Hematopoietic multipotent progenitor cell (in vitro differentiated cells): ENCODE data around the gene MED13L. TPM values are rescaled to one million over a fixed set of nuclear protein-coding genes. Genes with fewer than 3 reads are reported as not detected.

Experiments
- DNase-seq, 3 donors: peaks; one replicate each; pipeline ENCODE4 v3.0.0-alpha.2; 2011 to 2015; ENCODE audit warnings: low read depth in 2 of 3, low spot score in 2 of 3
- total RNA-seq: library from RNA; depleted of rRNA; stranded (reverse); fragments of >200 nt; gene quantifications from one replicate; pipeline ENCODE4 v1.2.3, GENCODE V29; 2012

MED13L gene
- total RNA-seq, 1 donor = 167 TPM

- DNase-seq = no peak
Measured at GRCh38 chr12:116159593-116160200, 117.8 kb downstream of the MED13L start.

DNA sequence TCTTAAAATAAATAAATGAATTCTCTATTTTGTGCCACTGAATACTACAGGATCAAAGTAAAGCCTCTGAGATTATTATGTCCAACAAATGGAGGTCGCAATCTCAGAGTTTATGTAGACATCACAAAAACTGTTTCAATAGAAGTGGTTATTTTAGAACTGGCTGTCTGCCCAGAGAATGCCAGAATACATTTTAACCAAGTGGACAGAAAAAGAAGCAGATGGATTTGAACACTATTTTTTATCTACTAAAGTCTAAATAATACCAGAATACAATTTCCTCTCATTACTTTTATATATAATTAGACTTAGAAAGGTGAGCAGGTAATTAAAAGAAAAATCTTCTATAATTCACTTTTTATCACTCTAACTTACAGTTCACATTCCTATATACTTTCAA lies 118.3 kb downstream of the MED13L start:
- DNase-seq = peak in 1 of 3 donors; percentile 29

- peak in 1 of 3 donors; percentile 68 for DNase-seq
Measured at GRCh38 chr12:116157845-116158267, 119.6 kb downstream of the MED13L start.

- DNase-seq = no peak
Measured at GRCh38 chr12:116156614-116157013, 120.9 kb downstream of the MED13L start.

DNA sequence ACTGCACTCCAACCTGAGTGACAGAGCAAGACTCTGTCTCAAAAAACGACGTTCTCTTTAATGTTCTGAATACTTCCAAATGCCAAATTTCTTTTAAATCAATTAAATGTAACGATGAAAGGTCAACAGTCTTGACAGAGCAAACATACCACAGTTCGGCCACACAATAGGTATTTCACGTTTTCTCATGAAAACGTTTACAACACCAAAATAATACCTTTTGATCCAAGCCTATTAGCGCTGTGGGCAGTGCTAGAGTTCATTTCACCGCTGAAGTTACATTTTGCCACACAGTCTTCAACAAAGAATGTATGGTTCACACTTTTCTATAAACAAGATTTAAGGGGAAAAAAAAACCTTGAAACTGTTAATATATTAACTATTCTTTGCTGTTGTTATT lies 122.1 kb downstream of the MED13L start:
- DNase-seq = no peak

DNA sequence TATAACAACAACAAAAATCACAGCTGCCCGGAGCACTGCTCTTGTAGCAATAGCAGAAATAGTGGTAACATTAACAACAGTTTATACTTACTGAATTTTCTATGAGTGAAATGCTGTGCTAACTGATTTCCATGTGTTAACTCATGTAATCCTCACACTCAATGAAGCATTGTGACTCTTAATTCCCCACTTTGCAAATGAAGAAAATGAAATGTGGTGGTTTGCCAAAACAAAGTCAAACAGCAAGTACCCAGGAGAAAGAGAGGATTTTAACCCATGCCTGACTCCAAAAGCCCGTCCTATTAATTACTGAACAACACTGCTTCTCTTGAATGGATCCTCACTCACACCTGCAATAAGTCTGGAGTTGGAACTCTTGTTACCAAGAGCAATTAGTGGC lies 123.5 kb downstream of the MED13L start:
- DNase-seq = no peak

GRCh38 chr12:116153113-116153512 lies 124.4 kb downstream of the MED13L start:
- peak in 1 of 3 donors; percentile 22 for DNase-seq

DNA sequence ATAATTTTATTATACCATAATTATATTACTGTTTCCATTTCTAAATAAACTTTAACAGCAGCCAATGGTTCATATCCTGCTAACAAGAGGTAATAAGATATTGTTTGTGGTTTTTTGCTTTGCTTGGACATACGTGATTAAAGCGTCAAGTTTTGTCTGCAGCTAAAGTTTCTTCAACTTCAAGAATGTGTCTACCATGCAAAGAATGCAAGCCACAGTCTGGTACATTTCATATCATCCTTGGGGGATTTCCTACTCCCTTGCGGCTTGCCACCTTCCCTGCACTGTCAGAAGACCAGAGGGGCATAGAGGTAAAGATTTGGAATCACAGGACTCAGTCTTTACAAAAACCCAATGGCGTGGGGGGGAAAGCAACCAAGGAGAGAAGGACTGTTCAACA lies 125.2 kb downstream of the MED13L start:
- DNase-seq = no peak

GRCh38 chr12:116150452-116150851 lies 127.0 kb downstream of the MED13L start:
- no peak for DNase-seq

DNA sequence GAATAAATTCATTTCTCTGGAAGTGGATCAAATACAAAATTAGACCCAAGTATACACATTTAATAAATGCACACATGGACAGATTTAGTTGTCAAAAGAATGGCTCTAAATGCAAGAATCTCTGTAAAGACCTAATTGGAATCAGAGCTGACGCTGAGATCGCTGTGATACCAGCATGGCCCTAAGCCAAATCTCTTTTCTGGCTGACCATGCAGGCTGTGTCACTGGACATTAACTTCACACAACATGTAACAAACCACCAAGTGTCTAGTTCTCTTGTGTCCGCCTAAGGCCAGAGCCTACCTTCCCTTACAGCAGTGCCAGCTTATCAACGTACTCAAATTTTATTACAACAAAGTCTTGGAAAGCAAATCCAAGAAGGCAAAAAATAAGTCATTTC lies 127.5 kb downstream of the MED13L start:
- DNase-seq = no peak

DNA sequence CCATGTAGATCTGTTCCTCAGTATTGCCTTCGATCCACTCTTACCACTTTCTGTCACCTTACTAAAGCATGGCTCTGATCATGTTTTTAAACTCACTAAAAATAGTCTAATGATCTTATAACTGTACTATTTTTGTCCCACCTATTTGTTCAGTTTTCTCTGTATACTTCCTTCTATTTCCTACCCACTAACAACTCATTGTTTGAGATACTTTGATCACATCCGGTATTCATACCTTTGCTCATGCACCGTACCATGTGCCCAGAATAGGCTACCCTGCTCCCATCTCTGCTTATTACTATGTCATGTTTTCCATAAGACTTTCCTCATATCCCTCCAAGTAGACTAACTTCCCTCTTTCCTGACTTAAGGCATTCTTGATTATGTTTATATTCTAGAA lies 128.6 kb downstream of the MED13L start:
- no peak for DNase-seq

- DNase-seq = no peak
Measured at GRCh38 chr12:116146386-116146785, 131.1 kb downstream of the MED13L start.

DNA sequence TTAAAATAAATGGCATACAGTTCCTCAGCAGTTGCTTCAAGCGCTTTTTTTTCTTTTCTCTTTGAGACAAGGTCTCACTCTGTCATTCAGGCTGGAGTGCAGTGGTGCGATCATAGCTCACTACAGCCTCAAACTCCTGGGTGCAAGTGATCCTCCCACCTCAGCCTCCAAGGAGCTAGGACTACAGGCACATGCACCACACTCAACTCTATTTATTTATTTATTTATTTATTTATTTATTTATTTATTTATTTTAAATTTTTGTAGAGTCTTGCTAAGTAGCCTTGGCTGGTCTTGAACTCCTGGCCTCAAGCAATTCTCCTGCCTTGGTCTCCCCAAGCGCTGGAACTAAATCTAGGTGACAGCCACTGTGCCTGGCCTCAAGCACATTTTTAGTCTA lies 132.0 kb downstream of the MED13L start:
- DNase-seq = no peak

GRCh38 chr12:116144384-116144783 lies 133.1 kb downstream of the MED13L start:
- no peak for DNase-seq

- DNase-seq = no peak
Measured at GRCh38 chr12:116143909-116144308, 133.6 kb downstream of the MED13L start.

DNA sequence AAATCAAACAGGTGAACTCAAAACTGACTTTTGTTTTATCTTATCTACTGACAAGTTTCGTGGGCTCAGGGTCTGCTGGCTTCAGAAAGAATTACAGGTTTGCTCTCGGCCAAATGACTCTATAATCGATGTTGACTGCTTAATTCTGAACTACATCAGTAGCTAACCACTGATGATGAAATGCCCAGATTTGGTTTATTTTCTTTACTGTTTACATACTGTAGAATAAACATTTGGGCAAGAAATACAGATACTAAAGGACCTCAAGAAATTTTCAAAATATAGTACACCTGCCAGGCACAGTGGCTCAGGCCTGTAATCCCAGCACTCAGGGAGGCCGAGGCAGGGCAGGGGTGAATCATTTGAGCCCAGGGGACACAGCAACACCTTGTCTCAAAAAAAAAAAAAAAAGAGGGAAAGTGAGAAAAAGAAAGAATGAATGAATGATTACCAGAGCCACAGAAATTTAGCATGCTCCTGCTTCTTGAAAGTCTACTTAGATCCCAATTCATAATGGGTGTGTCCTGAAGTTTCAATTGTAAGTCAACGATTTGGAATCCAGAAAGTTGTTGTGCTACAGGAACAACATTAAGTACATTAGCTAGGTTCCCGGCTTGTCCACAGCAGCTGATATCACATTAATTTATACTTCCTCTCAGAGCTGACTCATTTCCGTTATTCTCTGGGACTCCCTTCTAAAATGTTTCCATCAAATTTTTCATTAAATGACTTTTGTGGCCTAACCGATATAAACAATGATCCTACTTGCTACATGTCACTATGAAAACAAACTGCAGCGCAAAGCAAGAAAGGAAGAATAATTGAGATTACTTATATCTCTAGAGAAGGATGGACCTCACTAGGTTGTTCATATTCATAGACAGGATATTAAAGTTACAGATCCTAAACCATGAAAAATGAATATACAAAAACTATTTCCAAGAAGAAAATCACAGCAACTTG lies 134.3 kb downstream of the MED13L start:
- peak in 2 of 3 donors; percentile 76 to 77 for DNase-seq

DNA sequence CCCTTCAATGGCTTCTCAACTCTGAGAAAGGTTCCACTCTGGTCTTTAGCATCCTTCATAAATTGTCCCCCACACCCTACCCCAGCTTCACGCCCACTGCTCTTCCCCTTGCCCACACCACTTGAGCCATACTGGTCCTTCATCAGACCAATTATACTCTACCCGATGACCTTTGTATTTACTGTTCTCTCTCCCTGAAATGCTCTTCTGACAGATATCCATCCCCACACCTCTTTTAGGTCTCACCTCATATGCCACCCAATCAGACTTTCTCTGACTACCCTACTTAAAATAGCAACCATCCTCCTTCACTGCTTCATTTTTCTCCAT lies 135.7 kb downstream of the MED13L start:
- no peak for DNase-seq

DNA sequence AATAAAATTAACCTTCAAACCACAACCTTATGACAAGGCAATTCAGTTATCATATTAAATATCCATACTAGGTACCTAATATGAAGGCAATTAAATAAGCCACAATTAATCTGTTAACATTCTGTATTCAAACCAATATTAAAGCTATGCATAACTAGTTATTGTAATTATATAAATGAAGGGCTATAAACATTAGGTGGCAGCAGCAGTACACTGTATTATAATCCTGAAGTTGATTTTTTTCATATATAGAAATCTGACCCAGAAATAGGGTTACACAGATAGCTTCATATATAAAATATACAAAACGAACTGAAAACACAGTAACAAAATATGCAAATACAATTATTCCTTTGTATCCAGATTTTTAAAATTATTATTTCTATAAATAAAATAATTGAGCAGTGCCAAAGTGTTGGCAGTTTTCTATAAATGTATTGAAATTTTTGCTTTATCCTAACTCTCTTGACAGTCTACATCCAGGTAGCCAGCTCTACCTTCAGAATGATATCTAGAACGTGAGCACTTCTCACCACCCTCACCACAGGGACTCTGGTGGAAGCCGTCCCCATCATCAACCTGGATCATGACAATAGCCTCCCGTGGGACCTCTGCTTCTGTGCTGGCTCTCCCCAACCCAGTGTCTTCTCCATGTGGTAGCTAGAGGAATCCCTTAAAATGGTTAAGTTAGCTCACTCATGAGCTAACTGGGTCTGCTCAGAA lies 136.2 kb downstream of the MED13L start:
- peak in 1 of 3 donors; percentile 66 for DNase-seq

- no peak for DNase-seq
Measured at GRCh38 chr12:116140529-116140928, 137.0 kb downstream of the MED13L start.

- DNase-seq = no peak
Measured at GRCh38 chr12:116138781-116139180, 138.7 kb downstream of the MED13L start.

- DNase-seq = no peak
Measured at GRCh38 chr12:116138364-116138763, 139.1 kb downstream of the MED13L start.
